Measurements from ENCODE around the gene FRMPD4. TPM values are rescaled to one million over a fixed set of nuclear protein-coding genes. Genes with fewer than 3 reads are reported as not detected.

FRMPD4 gene
- not detected in 2 replicates for total RNA-seq (2016; rRNA removed; fragmentation: Illumina TruSeq; extraction: Trizol)
- not detected in 2 replicates for total RNA-seq (2016; cell fraction: cytosol; rRNA removed; fragmentation: Illumina TruSeq; extraction: Trizol; ENCODE audit: low read depth)
- not detected in 2 replicates for total RNA-seq (2016; cell fraction: insoluble cytoplasmic fraction; rRNA removed; fragmentation: Illumina TruSeq; extraction: Trizol)
- total RNA-seq (2016; cell fraction: membrane; rRNA removed; fragmentation: Illumina TruSeq; extraction: Trizol) = not detected in 2 replicates
- total RNA-seq (2016; cell fraction: nucleus; rRNA removed; fragmentation: Illumina TruSeq; extraction: Trizol) = not detected in 2 replicates
- polyA plus RNA-seq (2011; rRNA removed) = not detected in 2 replicates
- polyA plus RNA-seq (2011; cell fraction: cytosol; rRNA removed) = not detected in 2 replicates
- not detected in 2 replicates for polyA plus RNA-seq (2011; cell fraction: nucleus; rRNA removed)
- not detected in 2 replicates for polyA plus RNA-seq (2012)
- not detected in 2 replicates for polyA plus RNA-seq (2016; cell fraction: cytosol; fragmentation: Illumina TruSeq; extraction: Trizol; ENCODE audit: low read depth)
- polyA plus RNA-seq (2016; cell fraction: insoluble cytoplasmic fraction; fragmentation: Illumina TruSeq; extraction: Trizol; ENCODE audit: low read depth) = not detected in 2 replicates
- polyA plus RNA-seq (2016; cell fraction: membrane; fragmentation: Illumina TruSeq; extraction: Trizol; ENCODE audit: low read depth) = not detected in 2 replicates
- polyA plus RNA-seq (2016; cell fraction: nucleus; fragmentation: Illumina TruSeq; extraction: Trizol; ENCODE audit: insufficient read depth, low read depth) = not detected in 2 replicates
- not detected in 2 replicates for polyA minus RNA-seq (2011; rRNA and poly(A)+ RNA removed; ENCODE audit: low replicate concordance)
- polyA minus RNA-seq (2011; cell fraction: cytosol; rRNA and poly(A)+ RNA removed) = not detected in 2 replicates
- not detected in 2 replicates for polyA minus RNA-seq (2011; cell fraction: nucleus; rRNA and poly(A)+ RNA removed)
- percentile 1 among the genes with signal in this experiment for Bru-seq, nascent RNA
- not detected for BruChase-seq, experiment 1, labeled RNA remaining after a 6-hour chase
- percentile 0 among the genes with signal in this experiment for BruChase-seq, experiment 2, labeled RNA remaining after a 2-hour chase
- long read RNA-seq, experiment 1 = 0 reads
- long read RNA-seq, experiment 2 = 0 reads

- ChIA-PET POLR2A (no interaction called here), CTCF (ENCODE audit: low intra/inter-chr PET ratio, low total read pairs) (no interaction called here)
- H3K4me2 ChIP-seq (ENCODE audit: low read depth, low read length) = no peak within 1 kb of the TSS
- no peaks in the 10 kb centered on the region for H4K20me1 ChIP-seq (ENCODE audit: insufficient read depth, low read length)
- no peaks in the 10 kb centered on the region for H3K79me2 ChIP-seq (ENCODE audit: insufficient read depth, low read length)
- no peaks in the 10 kb centered on the region for H3K4me1 ChIP-seq (ENCODE audit: insufficient read depth, low read length)
- no peak within 1 kb of the TSS for H3K9ac ChIP-seq (ENCODE audit: insufficient read depth, low read depth, low read length)
- intact Hi-C loops (cut with micrococcal nuclease; ENCODE audit: unreplicated experiment) (no loop called here), in situ Hi-C loops (cut with HindIII; ENCODE audit: extremely low pct_ligation_motif_present, low pct_unique_long_range_greater_than_20kb) (no loop called here)
- FAIRE-seq = no peak
- no peak for TF ChIP-seq ZNF883 (CRISPR knock-in tag; IDR thresholded peaks at IDR 0.05; ENCODE audit: not compliant biosample characterization)
- no peak for TF ChIP-seq HOXA5 (CRISPR knock-in tag; IDR thresholded peaks at IDR 0.05)
- TF ChIP-seq ZNF501 (CRISPR knock-in tag; IDR thresholded peaks at IDR 0.05) = no peak
- TF ChIP-seq, protein P1, sequence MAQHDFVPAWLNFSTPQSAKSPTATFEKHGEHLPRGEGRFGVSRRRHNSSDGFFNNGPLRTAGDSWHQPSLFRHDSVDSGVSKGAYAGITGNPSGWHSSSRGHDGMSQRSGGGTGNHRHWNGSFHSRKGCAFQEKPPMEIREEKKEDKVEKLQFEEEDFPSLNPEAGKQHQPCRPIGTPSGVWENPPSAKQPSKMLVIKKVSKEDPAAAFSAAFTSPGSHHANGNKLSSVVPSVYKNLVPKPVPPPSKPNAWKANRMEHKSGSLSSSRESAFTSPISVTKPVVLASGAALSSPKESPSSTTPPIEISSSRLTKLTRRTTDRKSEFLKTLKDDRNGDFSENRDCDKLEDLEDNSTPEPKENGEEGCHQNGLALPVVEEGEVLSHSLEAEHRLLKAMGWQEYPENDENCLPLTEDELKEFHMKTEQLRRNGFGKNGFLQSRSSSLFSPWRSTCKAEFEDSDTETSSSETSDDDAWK (CRISPR knock-in tag; IDR thresholded peaks at IDR 0.05) = no peak
- no peak for TF ChIP-seq ZNF101 (CRISPR knock-in tag; IDR thresholded peaks at IDR 0.05; ENCODE audit: borderline replicate concordance, low read depth)
- TF ChIP-seq, protein P2, sequence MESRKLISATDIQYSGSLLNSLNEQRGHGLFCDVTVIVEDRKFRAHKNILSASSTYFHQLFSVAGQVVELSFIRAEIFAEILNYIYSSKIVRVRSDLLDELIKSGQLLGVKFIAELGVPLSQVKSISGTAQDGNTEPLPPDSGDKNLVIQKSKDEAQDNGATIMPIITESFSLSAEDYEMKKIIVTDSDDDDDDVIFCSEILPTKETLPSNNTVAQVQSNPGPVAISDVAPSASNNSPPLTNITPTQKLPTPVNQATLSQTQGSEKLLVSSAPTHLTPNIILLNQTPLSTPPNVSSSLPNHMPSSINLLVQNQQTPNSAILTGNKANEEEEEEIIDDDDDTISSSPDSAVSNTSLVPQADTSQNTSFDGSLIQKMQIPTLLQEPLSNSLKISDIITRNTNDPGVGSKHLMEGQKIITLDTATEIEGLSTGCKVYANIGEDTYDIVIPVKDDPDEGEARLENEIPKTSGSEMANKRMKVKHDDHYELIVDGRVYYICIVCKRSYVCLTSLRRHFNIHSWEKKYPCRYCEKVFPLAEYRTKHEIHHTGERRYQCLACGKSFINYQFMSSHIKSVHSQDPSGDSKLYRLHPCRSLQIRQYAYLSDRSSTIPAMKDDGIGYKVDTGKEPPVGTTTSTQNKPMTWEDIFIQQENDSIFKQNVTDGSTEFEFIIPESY (CRISPR knock-in tag; IDR thresholded peaks at IDR 0.05) = no peak
- no peak within 1 kb of the TSS for H2AFZ ChIP-seq (ENCODE audit: low read length)
- peaks cover 0 to 1% of the 10 kb centered on the region in 2 experiments; a peak in 1 of 5 replicates for H3K27me3 ChIP-seq (ENCODE audit: control insufficient read depth in 1 of 2, insufficient read depth in 2 of 2, low read length in 2 of 2)
- no peak within 1 kb of the TSS for H3K4me3 ChIP-seq (replicated peaks in 1 of 3; ENCODE audit: insufficient read depth in 1 of 3, low read depth in 2 of 3, low read length in 3 of 3)
- BruUV-seq (replicated peaks) = no TSS peak
- ATAC-seq = no peak
- H3K36me3 ChIP-seq (replicated peaks in 1 of 2; ENCODE audit: control insufficient read depth in 1 of 2, insufficient read depth in 2 of 2, low read length in 2 of 2) = no peaks in the 10 kb centered on the region
- no peaks in the 10 kb centered on the region for H3K9me3 ChIP-seq (ENCODE audit: low read length)
- WGBS (ENCODE audit: low lambda C conversion rate) = 87% methylated on average over 3 of the region's 80 CpGs
- DNase-seq (ENCODE audit: low spot score) = no peak
- no peak within 1 kb of the TSS for H3K27ac ChIP-seq (ENCODE audit: extremely low read length, insufficient read depth, low read length)
These were observed at the start of gene FRMPD4 for GRCh38 chrX:12138361-12139313. FRMPD4 (plus strand) TSS chrX:12138473; CDS start chrX:12138972, 499 bp downstream.

Data from HepG2 (cell line).